HEK293T (cell line): Measurements from ENCODE around the gene MAPK7.

ENCODE experiments used
- ARNT ChIP-seq: fragments of 450-650 bp; IDR thresholded peaks from 2 replicates; pipeline ENCODE4 v1.6.1; 2017; ENCODE audit warnings: mild to moderate bottlenecking
- BHLHE40 ChIP-seq: fragments of 450-650 bp; IDR thresholded peaks from 2 replicates; pipeline ENCODE4 v1.6.1; 2016; ENCODE audit warnings: mild to moderate bottlenecking, moderate library complexity, borderline replicate concordance
- CTBP1 ChIP-seq: fragments of 450-650 bp; IDR thresholded peaks from 2 replicates; pipeline ENCODE4 v1.6.1; 2016; ENCODE audit warnings: borderline replicate concordance
- ELF4 ChIP-seq: fragments of 450-650 bp; IDR thresholded peaks from 2 replicates; pipeline ENCODE4 v1.6.1; 2017; ENCODE audit warnings: antibody characterized with exemption
- FOXA1 ChIP-seq: fragments of 450-650 bp; IDR thresholded peaks from 2 replicates; pipeline ENCODE4 v1.6.1; 2016; ENCODE audit warnings: mild to moderate bottlenecking
- FOXK2 ChIP-seq: fragments of 450-650 bp; IDR thresholded peaks from 2 replicates; pipeline ENCODE4 v1.6.1; 2016; ENCODE audit warnings: mild to moderate bottlenecking
- HDGF ChIP-seq: fragments of 450-650 bp; IDR thresholded peaks from 2 replicates; pipeline ENCODE4 v1.6.1; 2017; ENCODE audit warnings: antibody characterized with exemption, borderline replicate concordance
- LEF1 ChIP-seq: fragments of 450-650 bp; IDR thresholded peaks from 2 replicates; pipeline ENCODE4 v1.6.1; 2017; ENCODE audit warnings: mild to moderate bottlenecking, borderline replicate concordance
- NFRKB ChIP-seq: fragments of 450-650 bp; IDR thresholded peaks from 2 replicates; pipeline ENCODE4 v1.6.1; 2016; ENCODE audit warnings: mild to moderate bottlenecking, moderate library complexity
- PKNOX1 ChIP-seq: fragments of 450-650 bp; IDR thresholded peaks from 2 replicates; pipeline ENCODE4 v1.6.1; 2016
- SP1 ChIP-seq: fragments of 450-650 bp; IDR thresholded peaks from 2 replicates; pipeline ENCODE4 v1.6.1; 2017
- TARDBP ChIP-seq: fragments of 450-650 bp; IDR thresholded peaks from 2 replicates; pipeline ENCODE4 v1.6.1; 2016

DNA sequence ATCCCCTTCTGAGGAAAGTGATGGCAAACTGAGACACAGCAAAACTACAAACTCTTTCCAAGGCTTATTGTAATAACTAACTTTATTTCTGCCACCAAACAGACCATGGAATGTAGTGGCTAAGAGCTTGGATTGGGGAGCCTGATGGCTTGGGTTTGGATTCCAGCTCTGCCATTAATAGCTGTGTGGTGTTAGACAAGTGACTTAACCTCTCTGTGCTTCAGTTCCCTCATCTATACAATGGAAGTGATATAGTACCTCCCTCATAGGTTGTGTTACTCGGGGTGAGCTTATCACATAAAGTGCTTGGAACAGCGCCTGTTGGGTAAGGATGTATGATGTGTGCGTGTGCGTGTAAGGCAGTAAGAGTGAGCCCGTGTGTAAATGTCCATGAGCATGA is 26.8 kb downstream of the MAPK7 start:
- no peak for TF ChIP-seq HDGF
- no peak for TF ChIP-seq CTBP1
- TF ChIP-seq NFRKB: no peak
- no peak for TF ChIP-seq PKNOX1
- no peak for TF ChIP-seq LEF1
- no peak for TF ChIP-seq BHLHE40
- TF ChIP-seq TARDBP: no peak
- no peak for TF ChIP-seq FOXK2
- no peak for TF ChIP-seq ELF4
- no peak for TF ChIP-seq ARNT
- no peak for TF ChIP-seq SP1
- no peak for TF ChIP-seq FOXA1
